HCT116 (cell line): Measurements from ENCODE around the gene PUM1. TPM values are rescaled to one million over a fixed set of nuclear protein-coding genes. Genes with fewer than 3 reads are reported as not detected.

ENCODE experiments used
- ATAC-seq: fragments of 200-7000 bp; cut with Tn5 transposase; 2 replicates; pipeline ENCODE4 v1.9.1; 2020; ENCODE audit warnings: mild to moderate bottlenecking, moderate library complexity
- BruUV-seq: library from RNA; stranded (reverse); fragments of 400-500 nt; replicated peaks from 2 replicates; lab custom pipeline; 2021; lab: Mats Ljungman, UMichigan
- CTCF ChIA-PET: fragments of 300-600 bp; sonication (Branson Sonifier 250); formaldehyde crosslinking; loops from one replicate; lab custom pipeline; 2021; ENCODE audit warnings: antibody characterized with exemption; lab: Charles Lee
- POLR2A ChIA-PET: fragments of 300-600, 350-600 bp; sonication (Branson Sonifier 250); formaldehyde crosslinking; loops from one replicate; lab custom pipeline; 2021; ENCODE audit warnings: antibody characterized with exemption; lab: Charles Lee
- RAD21 ChIA-PET, 2 experiments: fragments of 300-600 bp; sonication (Branson Sonifier 250); formaldehyde crosslinking; loops; one replicate each; lab custom pipeline; 2023; ENCODE audit warnings: low total read pairs in 2 of 2; ENCODE audit not compliant: uncharacterized antibody in 2 of 2, unreplicated experiment in 2 of 2, low non-redundant PET in 1 of 2; lab: Charles Lee
- DNase-seq: peaks from one replicate; pipeline ENCODE4 v3.0.0-alpha.2; 2010; ENCODE audit warnings: low read depth, low spot score
- H2AFZ ChIP-seq: fragments of 200-600 bp; shearing (Covaris generic), sonication (generic); 2 replicates; pipeline ENCODE4 v1.6.1; 2017; ENCODE audit warnings: low read depth, mixed run types, mixed read lengths, antibody characterized with exemption, low read length; ENCODE audit not compliant: poor library complexity, severe bottlenecking
- H3K27ac ChIP-seq: 2 replicates; pipeline ENCODE4 v1.5.1; 2012; ENCODE audit warnings: low read depth, low read length
- H3K27me3 ChIP-seq: fragments of 200-600 bp; sonication (generic); 2 replicates; pipeline ENCODE4 v1.6.1; 2016; ENCODE audit warnings: mixed run types, low read length, mixed read lengths; ENCODE audit not compliant: insufficient read depth
- H3K36me3 ChIP-seq, 2 experiments: fragments of 200-500 bp in 1 of 2; fragments of 200-600 bp in 1 of 2; sonication (Bioruptor generic) in 1 of 2; sonication (generic) in 1 of 2; 2 replicates each; pipeline versions ENCODE4 v1.5.1 to v1.6.1; 2014 to 2016; ENCODE audit warnings: low read length in 2 of 2, inconsistent platforms in 1 of 2, mixed read lengths in 1 of 2, mixed run types in 1 of 2; ENCODE audit not compliant: insufficient read depth in 2 of 2, control insufficient read depth in 1 of 2
- H3K4me1 ChIP-seq, 2 experiments: fragments of 200-600 bp in 1 of 2; sonication (generic) in 1 of 2; 2 replicates each; pipeline versions ENCODE4 v1.5.1 to v1.6.1; 2012 to 2017; ENCODE audit warnings: low read length in 2 of 2, inconsistent platforms in 1 of 2, mild to moderate bottlenecking in 1 of 2, mixed read lengths in 1 of 2, mixed run types in 1 of 2, moderate library complexity in 1 of 2; ENCODE audit not compliant: insufficient read depth in 2 of 2, control insufficient read depth in 1 of 2
- H3K4me2 ChIP-seq: fragments of 200-600 bp; sonication (generic); 2 replicates; pipeline ENCODE4 v1.6.1; 2017; ENCODE audit warnings: mixed run types, low read length, mixed read lengths
- H3K4me3 ChIP-seq, 2 experiments: fragments of 200-600 bp in 1 of 2; sonication (generic) in 1 of 2; replicated peaks in 1 of 2; 2 replicates each; pipeline ENCODE4 v1.5.1; 2011 to 2016; ENCODE audit warnings: low read length in 2 of 2, control low read depth in 1 of 2, low read depth in 1 of 2, mild to moderate bottlenecking in 1 of 2, mixed read lengths in 1 of 2, mixed run types in 1 of 2
- H3K79me2 ChIP-seq: fragments of 200-600 bp; sonication (generic); 2 replicates; pipeline ENCODE4 v1.6.1; 2017; ENCODE audit warnings: mild to moderate bottlenecking, mixed run types, low read length, moderate library complexity, mixed read lengths; ENCODE audit not compliant: insufficient read depth
- H3K9ac ChIP-seq: fragments of 200-600 bp; sonication (generic); 2 replicates; pipeline ENCODE4 v1.6.1; 2016; ENCODE audit warnings: low read length, mixed read lengths
- H3K9me2 ChIP-seq: fragments of 200-600 bp; sonication (generic), shearing (Covaris generic); 2 replicates; pipeline ENCODE4 v1.6.1; 2017; ENCODE audit warnings: mixed run types, mild to moderate bottlenecking, moderate library complexity; ENCODE audit not compliant: insufficient read depth
- H3K9me3 ChIP-seq, 2 experiments: fragments of 200-500 bp in 1 of 2; fragments of 200-600 bp in 1 of 2; sonication (Bioruptor generic) in 1 of 2; sonication (generic) in 1 of 2; 2 replicates each; pipeline ENCODE4 v1.6.1; 2014 to 2017; ENCODE audit warnings: low read length in 2 of 2, mixed read lengths in 2 of 2, inconsistent platforms in 1 of 2, low read depth in 1 of 2, mild to moderate bottlenecking in 1 of 2, mixed run types in 1 of 2, moderate library complexity in 1 of 2; ENCODE audit not compliant: control insufficient read depth in 1 of 2, insufficient read depth in 1 of 2
- H4K20me1 ChIP-seq: fragments of 200-600 bp; sonication (generic), shearing (Covaris generic); 2 replicates; pipeline ENCODE4 v1.6.1; 2017; ENCODE audit warnings: mixed run types, mild to moderate bottlenecking, moderate library complexity; ENCODE audit not compliant: insufficient read depth
- EGR1 ChIP-seq: IDR thresholded peaks from 2 replicates; pipeline ENCODE4 v1.6.1; 2012; ENCODE audit warnings: low read depth
- POLR2A ChIP-seq: IDR thresholded peaks from 2 replicates; pipeline ENCODE4 v1.7.0; 2011; ENCODE audit warnings: borderline replicate concordance; ENCODE audit not compliant: insufficient read depth, insufficient read length; ENCODE audit errors: extremely low read depth
- intact Hi-C: fragments of 100-400 bp; cut with micrococcal nuclease; formaldehyde crosslinking; loops from 2 replicates; pipeline ENCODE4 v1.10.0; 2022
- total RNA-seq: library from RNA; stranded (reverse); gene quantifications from one replicate; pipeline ENCODE4 v1.2.1, GENCODE V29; 2021; ENCODE audit not compliant: unreplicated experiment
- TF ChIP-seq, protein P1 (sequence below): IDR thresholded peaks from 2 replicates; pipeline ENCODE4 v1.6.1; 2011; ENCODE audit warnings: mild to moderate bottlenecking, low read length, moderate library complexity; ENCODE audit not compliant: insufficient replicate concordance; ENCODE audit errors: extremely low read depth

The PUM1 gene
- total RNA-seq, 1 experiment from 2014 or later, result 113 TPM

DNA sequence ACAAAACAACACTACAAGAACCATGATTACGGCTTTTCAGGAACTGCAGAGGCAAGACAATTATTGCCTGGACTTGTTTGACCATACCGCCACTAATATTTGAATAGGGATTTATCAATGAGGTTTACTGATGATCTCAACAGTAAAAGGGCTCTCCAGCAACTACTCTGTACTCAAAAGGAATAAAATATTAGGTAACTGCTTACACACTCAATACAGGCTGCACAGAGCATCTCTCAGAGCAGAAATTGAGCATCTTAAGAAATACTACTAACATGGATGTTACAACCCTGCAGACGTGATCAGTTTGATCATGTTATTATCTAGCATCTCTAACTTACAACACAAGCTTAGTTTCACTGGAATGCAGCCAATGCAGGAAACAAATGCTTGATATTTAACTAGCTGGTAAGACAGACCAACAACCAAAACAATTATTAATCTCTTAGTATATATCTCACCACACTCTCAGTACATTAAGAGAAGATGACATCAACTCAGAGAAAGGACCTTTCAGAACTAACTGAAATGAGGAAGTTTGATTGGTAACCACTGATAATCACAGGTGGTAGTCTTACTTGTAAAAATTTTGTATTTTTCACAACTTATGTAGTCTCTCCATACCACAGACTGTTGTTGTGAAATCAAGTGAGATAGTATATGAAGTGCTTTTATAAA is 52.2 kb downstream of the PUM1 start:
- no peak overlapping the region for H2AFZ ChIP-seq
- CTCF ChIA-PET, result no interaction called here

DNA sequence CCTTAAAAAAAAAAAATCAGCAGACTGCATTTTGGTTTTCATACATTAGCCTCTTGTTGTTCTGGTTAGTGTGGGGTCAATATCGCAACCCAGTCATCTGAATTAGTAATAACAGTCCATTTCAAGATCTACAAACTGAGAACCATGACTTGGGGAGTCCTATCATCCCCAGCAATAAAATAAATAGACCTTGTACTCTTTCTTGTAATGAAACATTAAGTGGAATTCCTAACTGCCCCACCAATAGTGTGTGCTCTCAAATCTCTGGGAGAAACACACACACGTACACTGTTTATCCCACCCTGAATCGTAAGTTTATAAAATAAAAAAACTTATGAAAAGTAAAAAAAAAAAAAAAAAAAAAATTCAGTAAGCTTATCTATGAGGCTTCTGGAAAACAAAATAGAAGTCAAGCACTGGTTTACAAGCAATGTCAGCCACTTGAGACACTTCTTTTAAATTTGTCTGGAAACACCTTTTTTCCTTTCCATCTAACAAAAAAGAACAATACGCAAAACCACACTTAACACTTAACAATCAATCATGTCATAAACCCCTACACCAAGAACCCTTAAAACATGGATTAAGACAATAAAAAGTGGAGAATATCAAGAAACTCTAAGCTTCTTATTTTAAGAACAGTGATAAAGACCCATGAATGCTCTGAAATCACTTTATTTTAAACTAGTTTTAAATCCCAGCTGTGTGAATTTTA is 53.1 kb downstream of the PUM1 start:
- RAD21 ChIA-PET, result no interaction called here
- no peak overlapping the region for H3K27ac ChIP-seq
- H3K9me2 ChIP-seq, result no peaks in the 10 kb centered on the region
- H3K79me2 ChIP-seq, result peaks cover 99% of the 10 kb centered on the region
- H3K27me3 ChIP-seq, result no peaks in the 10 kb centered on the region
- ATAC-seq (no peak), DNase-seq (no peak)
- H4K20me1 ChIP-seq, result peaks cover 67% of the 10 kb centered on the region; the same call in 1 of the 2 replicates
- H3K36me3 ChIP-seq, result no peaks in the 10 kb centered on the region
- H3K4me2 ChIP-seq, result no peak overlapping the region
- H3K9ac ChIP-seq, result no peak overlapping the region
- no TSS peak for BruUV-seq
- no peaks in the 10 kb centered on the region for H3K9me3 ChIP-seq
- H3K4me1 ChIP-seq, result peaks cover 3 to 12% of the 10 kb centered on the region in 2 experiments; a peak in 1 of 4 replicates
- no peak overlapping the region for H2AFZ ChIP-seq
- CTCF ChIA-PET, result no interaction called here
- POLR2A ChIA-PET, result interaction anchor here (0.8 kb wide), 1 partner anchor 1200 kb away, joined by 3 read pairs; no protein-coding TSS in a partner anchor
- TF ChIP-seq POLR2A, result no peak
- TF ChIP-seq, protein P1, sequence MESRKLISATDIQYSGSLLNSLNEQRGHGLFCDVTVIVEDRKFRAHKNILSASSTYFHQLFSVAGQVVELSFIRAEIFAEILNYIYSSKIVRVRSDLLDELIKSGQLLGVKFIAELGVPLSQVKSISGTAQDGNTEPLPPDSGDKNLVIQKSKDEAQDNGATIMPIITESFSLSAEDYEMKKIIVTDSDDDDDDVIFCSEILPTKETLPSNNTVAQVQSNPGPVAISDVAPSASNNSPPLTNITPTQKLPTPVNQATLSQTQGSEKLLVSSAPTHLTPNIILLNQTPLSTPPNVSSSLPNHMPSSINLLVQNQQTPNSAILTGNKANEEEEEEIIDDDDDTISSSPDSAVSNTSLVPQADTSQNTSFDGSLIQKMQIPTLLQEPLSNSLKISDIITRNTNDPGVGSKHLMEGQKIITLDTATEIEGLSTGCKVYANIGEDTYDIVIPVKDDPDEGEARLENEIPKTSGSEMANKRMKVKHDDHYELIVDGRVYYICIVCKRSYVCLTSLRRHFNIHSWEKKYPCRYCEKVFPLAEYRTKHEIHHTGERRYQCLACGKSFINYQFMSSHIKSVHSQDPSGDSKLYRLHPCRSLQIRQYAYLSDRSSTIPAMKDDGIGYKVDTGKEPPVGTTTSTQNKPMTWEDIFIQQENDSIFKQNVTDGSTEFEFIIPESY, result no peak
- intact Hi-C loops, result no loop called here
- no peak overlapping the region for H3K4me3 ChIP-seq

More for the DNA sequence above, 52.2 kb downstream of the PUM1 start:
- peaks cover 99% of the 10 kb centered on the region for H3K79me2 ChIP-seq
- POLR2A ChIA-PET, result interaction anchor here (0.8 kb wide), 1 partner anchor 1199 kb away, joined by 3 read pairs; no protein-coding TSS in a partner anchor
- RAD21 ChIA-PET, result no interaction called here
- intact Hi-C loops, result no loop called here
- no peaks in the 10 kb centered on the region for H3K9me2 ChIP-seq
- no peak overlapping the region for H3K4me3 ChIP-seq
- ATAC-seq (no peak), DNase-seq (no peak)
- no peak overlapping the region for H3K27ac ChIP-seq
- no peak overlapping the region for H3K4me2 ChIP-seq
- H4K20me1 ChIP-seq, result peaks cover 61% of the 10 kb centered on the region; the same call in 1 of the 2 replicates
- peaks cover 0 to 12% of the 10 kb centered on the region in 2 experiments; a peak in 1 of 4 replicates for H3K4me1 ChIP-seq
- H3K27me3 ChIP-seq, result no peaks in the 10 kb centered on the region
- H3K36me3 ChIP-seq, result no peaks in the 10 kb centered on the region
- no peaks in the 10 kb centered on the region for H3K9me3 ChIP-seq
- no TSS peak for BruUV-seq
- TF ChIP-seq EGR1, result no peak
- no peak overlapping the region for H3K9ac ChIP-seq
